Gastroesophageal sphincter (tissue), 4 donors: ENCODE measurements around the gene KRT84. TPM values are rescaled to one million over a fixed set of nuclear protein-coding genes. Genes with fewer than 3 reads are reported as not detected.

ENCODE experiments used
- ATAC-seq: fragments of 150-250 bp; one replicate; pipeline ENCODE4 v1.9.1; 2016; ENCODE audit warnings: mild to moderate bottlenecking, moderate library complexity
- H3K27ac ChIP-seq, 4 donors: fragments of 200-600 bp; sonication (generic) in 3 of 4; 1 replicate in 3 of 4; 2 replicates in 1 of 4; pipeline ENCODE4 v1.5.1; 2016 to 2019
- H3K27me3 ChIP-seq: fragments of 200-600 bp; sonication (generic); one replicate; pipeline ENCODE4 v1.5.1; 2019
- H3K36me3 ChIP-seq, 2 donors: fragments of 200-600 bp; sonication (generic); one replicate each; pipeline ENCODE4 v1.5.1; 2019; ENCODE audit warnings: control low read depth in 1 of 2
- H3K4me1 ChIP-seq, 3 donors: fragments of 200-600 bp; sonication (generic); 1 replicate in 2 of 3; 2 replicates in 1 of 3; pipeline ENCODE4 v1.5.1; 2016 to 2019; ENCODE audit warnings: control low read depth in 2 of 3
- H3K4me3 ChIP-seq, 2 donors: fragments of 200-600 bp; sonication (generic); one replicate each; pipeline ENCODE4 v1.5.1; 2019; ENCODE audit warnings: mild to moderate bottlenecking in 1 of 2, moderate library complexity in 1 of 2
- H3K9me3 ChIP-seq, 3 donors: fragments of 200-600 bp; sonication (generic); one replicate each; pipeline ENCODE4 v1.5.1; 2017 to 2019; ENCODE audit warnings: control low read depth in 2 of 3
- CTCF ChIP-seq, 4 experiments: fragments of 200-600 bp in 2 of 4; fragments of 450-650 bp in 2 of 4; sonication (generic) in 1 of 4; IDR thresholded peaks; one replicate each; pipeline ENCODE4 v1.5.1; 2017 to 2019; ENCODE audit warnings: antibody characterized with exemption in 4 of 4, mild to moderate bottlenecking in 2 of 4, moderate library complexity in 2 of 4
- EP300 ChIP-seq: sonication (generic); formaldehyde crosslinking; IDR thresholded peaks from one replicate; pipeline ENCODE4 v1.6.1; 2017; ENCODE audit warnings: antibody characterized with exemption, mild to moderate bottlenecking
- POLR2A ChIP-seq, 2 donors: fragments of 450-650 bp; IDR thresholded peaks; one replicate each; pipeline ENCODE4 v1.6.1; 2017; ENCODE audit warnings: antibody characterized with exemption in 2 of 2, mild to moderate bottlenecking in 2 of 2, moderate library complexity in 1 of 2
- POLR2AphosphoS5 ChIP-seq: sonication (generic); formaldehyde crosslinking; IDR thresholded peaks from one replicate; pipeline ENCODE4 v1.6.1; 2017; ENCODE audit warnings: antibody characterized with exemption
- WGBS, 2 donors: methylation state at CpG; one replicate each; pipeline ENCODE4 v1.1.5; 2018; ENCODE audit warnings: low coverage in 1 of 2; 5-methylcytosine and 5-hydroxymethylcytosine counted together
- total RNA-seq, 4 donors: library from RNA; depleted of rRNA; stranded (reverse); fragments of >200 nt; gene quantifications; one replicate each; pipeline ENCODE4 v1.1.0, GENCODE V29; 2016

The KRT84 gene
- total RNA-seq, 4 donors from 2014 or later = not detected

GRCh38 chr12:52338241-52338960 lies 47.1 kb downstream of the KRT84 start:
- no peaks in the 10 kb centered on the region for H3K36me3 ChIP-seq
- H3K27me3 ChIP-seq = peaks cover 17% of the 10 kb centered on the region
- peaks cover 0 to 30% (median 0%) of the 10 kb centered on the region in 3 donors for H3K9me3 ChIP-seq
- no peaks in the 10 kb centered on the region for H3K4me1 ChIP-seq
- WGBS, 2 donors = 78 to 80% methylated on average over 5 to 10 of the region's 10 CpGs
- no peak overlapping the region for H3K4me3 ChIP-seq
- no peak for TF ChIP-seq POLR2A (IDR thresholded peaks at IDR 0.05)
- TF ChIP-seq POLR2AphosphoS5 = no peak
- TF ChIP-seq CTCF (IDR thresholded peaks at IDR 0.05) = no peak
- ATAC-seq = no peak
- H3K27ac ChIP-seq = no peak overlapping the region

DNA sequence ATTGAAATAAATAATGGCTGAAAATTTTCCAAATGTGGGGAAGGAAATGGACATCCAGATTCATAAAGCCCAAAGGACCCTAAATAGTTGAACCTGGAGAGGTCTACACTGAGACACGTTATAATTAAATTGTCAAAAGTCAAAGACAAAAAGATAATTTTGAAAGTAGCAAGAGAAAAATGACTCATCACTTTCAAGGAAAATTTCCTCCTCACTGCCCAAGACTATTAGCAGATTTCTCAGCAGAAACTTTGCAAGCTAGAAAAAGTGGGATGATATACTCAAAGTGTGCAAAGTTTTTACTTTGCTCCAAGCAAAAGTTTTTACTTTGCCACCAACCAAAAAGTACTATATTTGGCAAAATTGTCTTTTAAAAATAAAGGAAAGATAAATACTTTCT lies 48.4 kb downstream of the KRT84 start:
- WGBS, 2 donors = 46 to 64% methylated on average over 1 of the region's 1 CpG
- H3K4me3 ChIP-seq = no peak overlapping the region
- H3K27me3 ChIP-seq = peaks cover 21% of the 10 kb centered on the region
- TF ChIP-seq POLR2A (IDR thresholded peaks at IDR 0.05) (no peak), POLR2AphosphoS5 (no peak)
- peaks cover 0 to 18% (median 0%) of the 10 kb centered on the region in 3 donors for H3K9me3 ChIP-seq
- ATAC-seq = no peak
- H3K4me1 ChIP-seq = no peaks in the 10 kb centered on the region
- H3K36me3 ChIP-seq = no peaks in the 10 kb centered on the region
- no peak overlapping the region for H3K27ac ChIP-seq

- Histone ChIP-seq H3K27me3 (peaks cover 21% of the 10 kb centered on the region), H3K27ac (no peak overlapping the region), H3K9me3 (peaks cover 0 to 18% (median 0%) of the 10 kb centered on the region in 3 donors), H3K4me1 (no peaks in the 10 kb centered on the region), H3K4me3 (no peak overlapping the region), H3K36me3 (no peaks in the 10 kb centered on the region)
- 75% methylated on average over 1 of the region's 2 CpGs; no CpG with 5 or more reads in 1 of the 2 donors for WGBS, 2 donors
- TF ChIP-seq POLR2A (IDR thresholded peaks at IDR 0.05) (no peak), EP300 (no peak), CTCF (IDR thresholded peaks at IDR 0.05) (no peak), POLR2AphosphoS5 (no peak)
- ATAC-seq = no peak
Observed at GRCh38 chr12:52336641-52337040, 48.8 kb downstream of the KRT84 start.

- H3K36me3 ChIP-seq = no peaks in the 10 kb centered on the region
- no peak for ATAC-seq
- peaks cover 12% of the 10 kb centered on the region for H3K27me3 ChIP-seq
- TF ChIP-seq EP300 (no peak), POLR2A (IDR thresholded peaks at IDR 0.05) (no peak), POLR2AphosphoS5 (no peak), CTCF (IDR thresholded peaks at IDR 0.05) (no peak)
- 57 to 73% methylated on average over 2 of the region's 4 CpGs for WGBS, 2 donors
- peaks cover 0 to 18% (median 0%) of the 10 kb centered on the region in 3 donors for H3K9me3 ChIP-seq
- no peak overlapping the region for H3K27ac ChIP-seq
- no peak overlapping the region for H3K4me3 ChIP-seq
- H3K4me1 ChIP-seq = no peaks in the 10 kb centered on the region
Observed at GRCh38 chr12:52335598-52336262, 49.7 kb downstream of the KRT84 start.

DNA sequence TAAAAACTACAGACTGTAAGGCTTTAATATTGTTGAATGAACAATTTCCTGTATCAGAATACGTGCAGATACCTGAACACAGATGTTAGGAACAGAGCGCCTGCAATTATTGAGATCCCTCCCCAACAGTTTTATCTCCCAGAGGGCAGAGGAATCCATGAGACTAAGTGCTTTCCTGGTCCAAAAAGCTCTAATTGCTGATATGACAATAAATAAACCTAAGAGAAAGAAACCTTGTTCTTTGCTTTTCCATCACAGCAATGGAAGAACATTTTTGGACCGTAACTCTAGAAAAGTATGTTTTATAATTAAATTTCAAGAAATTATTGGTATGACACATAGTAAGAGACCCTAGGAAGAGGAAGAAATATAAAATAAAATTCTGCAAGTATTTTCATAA lies 51.3 kb downstream of the KRT84 start:
- peaks cover 0 to 18% (median 0%) of the 10 kb centered on the region in 3 donors for H3K9me3 ChIP-seq
- WGBS, 2 donors = 55 to 97% methylated on average over 3 of the region's 3 CpGs

More for the DNA sequence above, 51.3 kb downstream of the KRT84 start:
- ATAC-seq = no peak
- Histone ChIP-seq H3K4me3 (no peak overlapping the region), H3K27me3 (peaks cover 12% of the 10 kb centered on the region), H3K36me3 (no peaks in the 10 kb centered on the region), H3K4me1 (no peaks in the 10 kb centered on the region), H3K27ac (no peak overlapping the region)
- TF ChIP-seq EP300 (no peak), POLR2AphosphoS5 (no peak), POLR2A (IDR thresholded peaks at IDR 0.05) (no peak), CTCF (IDR thresholded peaks at IDR 0.05) (no peak)
